PC-9 (cell line): ENCODE data around the gene EGFL8. TPM values are rescaled to one million over a fixed set of nuclear protein-coding genes. Genes with fewer than 3 reads are reported as not detected.

Experiments used
- BruUV-seq: library from RNA; stranded (reverse); fragments of 400-500 nt; replicated peaks from 2 replicates; lab custom pipeline; 2021; lab: Mats Ljungman, UMichigan
- CTCF ChIA-PET: fragments of 300-600 bp; sonication (Branson Sonifier 250); formaldehyde crosslinking; loops from one replicate; lab custom pipeline; 2022; ENCODE audit warnings: antibody characterized with exemption; lab: Charles Lee
- POLR2A ChIA-PET: fragments of 300-600 bp; sonication (Branson Sonifier 250); formaldehyde crosslinking; loops from one replicate; lab custom pipeline; 2022; ENCODE audit warnings: antibody characterized with exemption; ENCODE audit not compliant: unreplicated experiment; lab: Charles Lee
- DNase-seq, 2 experiments: peaks; one replicate each; pipeline versions ENCODE4 v3.0.0 to v3.0.0-alpha.2; 2015 to 2022; ENCODE audit warnings: mixed read lengths in 1 of 2
- H2AFZ ChIP-seq: fragments of 200-600 bp; sonication (generic); 2 replicates; pipeline ENCODE4 v1.8.1; 2017; ENCODE audit warnings: antibody characterized with exemption
- H3F3A ChIP-seq: fragments of 200-600 bp; sonication (generic); 2 replicates; pipeline ENCODE4 v1.8.1; 2017; ENCODE audit warnings: antibody characterized with exemption, mild to moderate bottlenecking, low read depth; ENCODE audit not compliant: insufficient read depth
- H3K27ac ChIP-seq: fragments of 200-600 bp; sonication (generic); 2 replicates; pipeline ENCODE4 v1.6.1; 2016; ENCODE audit warnings: mixed run types
- H3K27me3 ChIP-seq: fragments of 200-600 bp; sonication (generic); 2 replicates; pipeline ENCODE4 v1.6.1; 2016; ENCODE audit warnings: low read depth, mixed run types; ENCODE audit not compliant: insufficient read depth
- H3K36me3 ChIP-seq: fragments of 200-600 bp; sonication (generic); 2 replicates; pipeline ENCODE4 v1.6.1; 2016; ENCODE audit warnings: low read depth, mixed run types
- H3K4me1 ChIP-seq: fragments of 200-600 bp; sonication (generic); replicated peaks from 2 replicates; pipeline ENCODE4 v1.6.1; 2016; ENCODE audit warnings: mixed run types; ENCODE audit not compliant: insufficient read depth
- H3K4me2 ChIP-seq: fragments of 200-600 bp; sonication (generic); 2 replicates; pipeline ENCODE4 v1.6.1; 2017; ENCODE audit warnings: mixed run types
- H3K4me3 ChIP-seq: fragments of 200-600 bp; sonication (generic); 2 replicates; pipeline ENCODE4 v1.6.1; 2016; ENCODE audit warnings: mixed run types
- H3K79me2 ChIP-seq: fragments of 200-600 bp; sonication (generic); 2 replicates; pipeline ENCODE4 v1.6.1; 2017; ENCODE audit warnings: low read depth, mixed run types
- H3K9me2 ChIP-seq: fragments of 200-600 bp; sonication (generic); 2 replicates; pipeline ENCODE4 v1.8.1; 2017; ENCODE audit warnings: mild to moderate bottlenecking; ENCODE audit not compliant: insufficient read depth
- H3K9me3 ChIP-seq: fragments of 200-600 bp; sonication (generic); 2 replicates; pipeline ENCODE4 v1.8.1; 2016; ENCODE audit warnings: low read depth; ENCODE audit not compliant: insufficient read depth
- H4K20me1 ChIP-seq: fragments of 200-600 bp; sonication (generic); 2 replicates; pipeline ENCODE4 v1.8.1; 2017; ENCODE audit not compliant: insufficient read depth
- EZH2 ChIP-seq: fragments of 200-600 bp; sonication (generic); IDR thresholded peaks from 2 replicates; pipeline ENCODE4 v1.8.0; 2017; ENCODE audit warnings: antibody characterized with exemption, low read depth
- intact Hi-C: fragments of 100-400 bp; cut with micrococcal nuclease; formaldehyde crosslinking; loops from one replicate; pipeline ENCODE4 v1.10.0; 2022; ENCODE audit not compliant: unreplicated experiment
- total RNA-seq: library from RNA; stranded (reverse); gene quantifications from 2 replicates; pipeline ENCODE4 v1.2.3, GENCODE V29; 2021
- TF ChIP-seq, protein P1 (sequence below): fragments of 200-600 bp; sonication (generic); conservative IDR thresholded peaks from 2 replicates; pipeline ENCODE4 v1.6.1; 2017; ENCODE audit warnings: mixed run types, antibody characterized with exemption, mild to moderate bottlenecking, moderate library complexity

EGFL8 gene
- total RNA-seq, 1 experiment from 2014 or later, result 26.0 TPM

DNA sequence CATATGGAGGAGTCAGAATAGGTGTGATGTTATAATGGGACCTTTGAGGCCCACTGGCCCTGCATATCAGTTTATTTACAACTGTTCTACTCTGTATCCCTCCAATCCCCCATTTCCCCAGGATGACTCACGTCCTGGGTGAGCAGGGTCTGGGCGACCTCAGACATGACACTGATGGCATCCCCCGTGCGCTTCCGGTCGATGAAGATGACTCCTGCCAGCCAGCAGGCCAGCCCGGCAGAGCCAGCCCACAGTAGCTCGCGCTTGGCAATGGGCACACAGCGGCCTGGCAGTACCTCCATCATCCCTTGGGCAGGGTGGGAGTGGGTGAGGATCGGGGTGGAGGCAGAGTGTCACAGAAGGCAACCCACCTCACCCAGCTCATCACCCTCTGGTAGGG is 5.9 kb downstream of the EGFL8 start:
- ChIA-PET POLR2A (no interaction called here), CTCF (no interaction called here)
- intact Hi-C loops, result loop anchor here (10.0 kb wide), 1 partner anchor 505 kb away; the partner anchor contains the start of genes C6orf47, CSNK2B, GPANK1 and LY6G5B
- H3K27ac ChIP-seq, result no peak overlapping the region
- no peak for TF ChIP-seq EZH2
- no peak overlapping the region for H3K4me2 ChIP-seq
- H2AFZ ChIP-seq, result no peak overlapping the region
- H3K9me3 ChIP-seq, result no peaks in the 10 kb centered on the region
- no peak for DNase-seq
- H4K20me1 ChIP-seq, result no peaks in the 10 kb centered on the region
- no peaks in the 10 kb centered on the region for H3K9me2 ChIP-seq
- no TSS peak for BruUV-seq
- H3K4me3 ChIP-seq, result no peak overlapping the region
- peaks cover 13% of the 10 kb centered on the region for H3K79me2 ChIP-seq
- H3K36me3 ChIP-seq, result no peaks in the 10 kb centered on the region
- H3K27me3 ChIP-seq, result no peaks in the 10 kb centered on the region
- peaks cover 14% of the 10 kb centered on the region; the same call in 1 of the 2 replicates for H3F3A ChIP-seq
- H3K4me1 ChIP-seq, result peaks cover 15% of the 10 kb centered on the region

DNA sequence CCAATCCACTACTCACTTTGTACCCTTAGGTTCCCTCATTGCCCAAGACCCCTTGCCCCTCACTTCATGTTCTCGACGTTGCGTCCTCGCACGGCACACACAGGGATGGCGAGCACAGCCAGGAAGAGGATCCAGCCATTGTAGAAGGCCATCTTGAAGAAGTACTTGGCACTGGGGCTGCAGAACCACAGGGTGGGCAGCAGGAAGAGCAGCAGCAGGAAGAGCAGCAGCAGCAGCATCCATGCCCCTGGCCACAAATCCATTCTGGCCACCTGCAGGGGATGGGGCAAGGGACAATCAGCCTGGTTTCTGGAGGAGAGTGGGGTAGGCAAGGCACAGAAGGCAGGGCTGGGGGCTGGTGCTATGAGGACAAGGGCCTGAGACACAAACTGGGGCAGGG is 6.8 kb downstream of the EGFL8 start:
- Histone ChIP-seq H3K4me3 (no peak overlapping the region), H3K9me2 (no peaks in the 10 kb centered on the region), H3K79me2 (peaks cover 18% of the 10 kb centered on the region), H3F3A (peaks cover 15% of the 10 kb centered on the region; the same call in 1 of the 2 replicates), H3K27me3 (no peaks in the 10 kb centered on the region), H2AFZ (no peak overlapping the region), H4K20me1 (no peaks in the 10 kb centered on the region), H3K4me1 (peaks cover 17% of the 10 kb centered on the region), H3K27ac (no peak overlapping the region), H3K4me2 (no peak overlapping the region), H3K36me3 (no peaks in the 10 kb centered on the region), H3K9me3 (no peaks in the 10 kb centered on the region)
- DNase-seq, result no peak
- ChIA-PET CTCF (no interaction called here), POLR2A (no interaction called here)
- TF ChIP-seq, protein P1, sequence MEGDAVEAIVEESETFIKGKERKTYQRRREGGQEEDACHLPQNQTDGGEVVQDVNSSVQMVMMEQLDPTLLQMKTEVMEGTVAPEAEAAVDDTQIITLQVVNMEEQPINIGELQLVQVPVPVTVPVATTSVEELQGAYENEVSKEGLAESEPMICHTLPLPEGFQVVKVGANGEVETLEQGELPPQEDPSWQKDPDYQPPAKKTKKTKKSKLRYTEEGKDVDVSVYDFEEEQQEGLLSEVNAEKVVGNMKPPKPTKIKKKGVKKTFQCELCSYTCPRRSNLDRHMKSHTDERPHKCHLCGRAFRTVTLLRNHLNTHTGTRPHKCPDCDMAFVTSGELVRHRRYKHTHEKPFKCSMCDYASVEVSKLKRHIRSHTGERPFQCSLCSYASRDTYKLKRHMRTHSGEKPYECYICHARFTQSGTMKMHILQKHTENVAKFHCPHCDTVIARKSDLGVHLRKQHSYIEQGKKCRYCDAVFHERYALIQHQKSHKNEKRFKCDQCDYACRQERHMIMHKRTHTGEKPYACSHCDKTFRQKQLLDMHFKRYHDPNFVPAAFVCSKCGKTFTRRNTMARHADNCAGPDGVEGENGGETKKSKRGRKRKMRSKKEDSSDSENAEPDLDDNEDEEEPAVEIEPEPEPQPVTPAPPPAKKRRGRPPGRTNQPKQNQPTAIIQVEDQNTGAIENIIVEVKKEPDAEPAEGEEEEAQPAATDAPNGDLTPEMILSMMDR, result no peak
- intact Hi-C loops, result loop anchor here (10.0 kb wide), 1 partner anchor 506 kb away; the partner anchor contains the start of genes C6orf47, CSNK2B, GPANK1 and LY6G5B
- BruUV-seq, result no TSS peak

DNA sequence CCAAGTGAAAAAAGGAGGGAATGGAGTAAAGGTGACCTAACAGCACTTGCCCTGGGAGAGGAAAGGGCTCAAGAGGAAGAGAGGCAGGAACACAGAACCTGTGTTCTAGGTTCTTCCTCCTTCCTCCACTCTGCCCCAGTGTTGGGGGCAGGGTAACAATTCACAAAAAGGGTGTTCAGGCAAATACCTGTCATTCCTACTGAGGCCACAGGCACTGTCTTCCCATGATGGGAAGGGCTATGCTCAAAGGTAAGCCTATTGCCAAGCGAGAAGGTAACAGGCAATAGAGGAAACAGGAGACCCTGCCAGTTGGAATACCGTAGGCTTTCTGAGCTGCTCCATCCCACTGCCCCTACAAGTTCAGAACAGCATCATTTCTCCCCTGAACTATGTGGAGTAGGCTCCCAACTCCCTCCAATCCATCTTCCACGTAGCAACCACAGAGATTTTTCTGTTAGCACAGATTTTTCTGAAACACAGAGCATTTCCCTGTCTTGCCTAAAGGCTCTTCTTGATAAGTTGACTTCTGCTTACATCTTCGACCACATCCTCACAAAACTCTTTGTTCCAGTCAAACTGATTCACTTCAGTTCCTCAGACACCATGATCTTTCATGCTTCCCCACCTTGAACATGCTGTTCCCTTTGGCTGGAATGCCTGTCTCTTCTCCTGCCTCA is 8.8 kb downstream of the EGFL8 start:
- H3K27ac ChIP-seq, result no peak overlapping the region
- DNase-seq, result no peak
- peaks cover 18% of the 10 kb centered on the region for H3K79me2 ChIP-seq
- ChIA-PET CTCF (no interaction called here), POLR2A (no interaction called here)
- no peaks in the 10 kb centered on the region for H3K9me2 ChIP-seq
- intact Hi-C loops, result loop anchor here (10.0 kb wide), 1 partner anchor 508 kb away; the partner anchor contains the start of genes C6orf47, CSNK2B, GPANK1 and LY6G5B
- H3K27me3 ChIP-seq, result no peaks in the 10 kb centered on the region
- H2AFZ ChIP-seq, result no peak overlapping the region
- peaks cover 23% of the 10 kb centered on the region; the same call in 1 of the 2 replicates for H3F3A ChIP-seq
- no TSS peak for BruUV-seq
- no peak overlapping the region for H3K4me3 ChIP-seq
- no peaks in the 10 kb centered on the region for H3K36me3 ChIP-seq
- H3K9me3 ChIP-seq, result no peaks in the 10 kb centered on the region
- H4K20me1 ChIP-seq, result no peaks in the 10 kb centered on the region
- H3K4me1 ChIP-seq, result peaks cover 24% of the 10 kb centered on the region
- no peak overlapping the region for H3K4me2 ChIP-seq
- no peak for TF ChIP-seq EZH2
- TF ChIP-seq, protein P1, result no peak
